Psoas muscle (tissue), 8 donors: ENCODE measurements around the gene NFE2L3. TPM values are rescaled to one million over a fixed set of nuclear protein-coding genes. Genes with fewer than 3 reads are reported as not detected.

Source experiments
- ATAC-seq, 4 donors: fragments of 200-7000 bp; cut with Tn5 transposase; one replicate each; pipeline ENCODE4 v1.9.1; 2020; ENCODE audit warnings: moderate library complexity in 3 of 4, mild to moderate bottlenecking in 2 of 4
- DNase-seq, 2 donors: peaks; one replicate each; pipeline ENCODE4 v3.0.0-alpha.2; 2020
- H3K27ac ChIP-seq: fragments of 200-600 bp; one replicate; pipeline ENCODE4 v1.8.0; 2022
- H3K27me3 ChIP-seq, 3 donors: fragments of 200-600 bp in 1 of 3; one replicate each; pipeline versions ENCODE4 v1.6.1 to v1.8.0; 2013 to 2022; ENCODE audit warnings: low read length in 2 of 3, mild to moderate bottlenecking in 2 of 3, moderate library complexity in 1 of 3; ENCODE audit not compliant: insufficient read depth in 3 of 3
- H3K36me3 ChIP-seq, 2 donors: fragments of 200-600 bp in 1 of 2; one replicate each; pipeline versions ENCODE4 v1.6.1 to v1.8.0; 2013 to 2022; ENCODE audit warnings: low read depth in 1 of 2, mild to moderate bottlenecking in 1 of 2, moderate library complexity in 1 of 2; ENCODE audit not compliant: insufficient read depth in 1 of 2
- H3K4me1 ChIP-seq: fragments of 200-600 bp; one replicate; pipeline ENCODE4 v1.8.0; 2022
- H3K4me3 ChIP-seq: fragments of 200-600 bp; one replicate; pipeline ENCODE4 v1.8.0; 2022; ENCODE audit warnings: mild to moderate bottlenecking
- H3K9me3 ChIP-seq: fragments of 200-600 bp; one replicate; pipeline ENCODE4 v1.8.0; 2022
- CTCF ChIP-seq: fragments of 200-600 bp; IDR thresholded peaks from one replicate; pipeline ENCODE4 v1.8.0; 2022; ENCODE audit warnings: antibody characterized with exemption
- WGBS, 3 donors: extraction: QIAGEN DNeasy Blood & Tissue Kit; methylation state at CpG; one replicate each; pipeline versions ENCODE4 v1.1.6 to v1.1.7; 2013; 5-methylcytosine and 5-hydroxymethylcytosine counted together
- intact Hi-C, 2 donors: fragments of 100-400 bp; cut with DNase I; formaldehyde crosslinking; loops; one replicate each; pipeline versions ENCODE4 v1.11.0 to v1.14.2; 2022
- long read RNA-seq, 2 donors: library from polyadenylated mRNA; unstranded; transcript quantifications; one replicate each; pipeline ENCODE4 v2.0.0, GENCODE V29; 2021
- polyA plus RNA-seq, 3 donors: library from polyadenylated mRNA; stranded (reverse); fragments of 200-250 nt; gene quantifications; one replicate each; pipeline ENCODE4 v1.2.3, GENCODE V29; 2013
- total RNA-seq, 4 donors: library from RNA; stranded (reverse); fragmentation: NEBNext Ultra II Directional in 2 of 4; extraction: Animal tissue kit (Norgen Biotek cat#: 25700) in 2 of 4; gene quantifications; one replicate each; pipeline versions ENCODE4 v1.2.1 to v1.2.4, GENCODE V29; 2021 to 2023
- donor health status: healthy with polysubstance abuse.
- donor health status: DM: no; HTN: no; CAD: no; lungs with moderate emphysema.
- donor health status: Bipolar disorder and iron deficiency.
- donor health status: healthy.
- donor health status: DM: yes; HTN: yes; CAD: no.
- donor health status: DM: no; HTN: no; CAD: no.
- donor health status: DM: no; HTN: no; CAD: no.
- donor health status: DM: yes; HTN: yes; CAD: no.

NFE2L3 gene
- 1 to 10 TPM in 1 of 4 donors, under 1 TPM in 3; 0.44 to 1.1 (median 0.78) TPM for total RNA-seq
- polyA plus RNA-seq, result 1 to 10 TPM in 1 of 3 donors, under 1 TPM in 2; 0.70 to 1.1 (median 0.72) TPM
- long read RNA-seq, donor 1, partial matches to known transcripts, result 0 of 4 reads
- long read RNA-seq, donor 1, other reads (novel, unspliced or antisense), result 0 of 4 reads
- long read RNA-seq, donor 2, partial matches to known transcripts, result 0 of 4 reads
- long read RNA-seq, donor 2, other reads (novel, unspliced or antisense), result 2 of 4 reads

GRCh38 chr7:26151953-26152781 lies at the start of gene NFE2L3:
Gene NFE2L3 (plus strand): TSS chr7:26152198. CDS start chr7:26152499, 301 bp downstream.
- DNase-seq (peak; percentile 68 to 77), ATAC-seq (peak; percentile 61 to 82 (median 77))
- Histone ChIP-seq H3K9me3 (no peaks in the 10 kb centered on the region), H3K4me3 (peak within 1 kb of the TSS; percentile 66), H3K27ac (no peak within 1 kb of the TSS), H3K36me3 (no peaks in the 10 kb centered on the region), H3K27me3 (peaks cover 0 to 50% (median 17%) of the 10 kb centered on the region in 3 donors), H3K4me1 (no peaks in the 10 kb centered on the region)
- peak; percentile 21 for TF ChIP-seq CTCF
- intact Hi-C loops, result no loop called here
- WGBS, 3 donors, result 1% methylated on average over 60 to 95 of the region's 95 CpGs

GRCh38 chr7:26103596-26103995 lies 48.4 kb upstream of the NFE2L3 start:
- intact Hi-C loops, result no loop called here
- no peaks in the 10 kb centered on the region for H3K9me3 ChIP-seq
- ATAC-seq (no peak), DNase-seq (no peak)
- no peak overlapping the region for H3K4me3 ChIP-seq
- H3K36me3 ChIP-seq, result no peaks in the 10 kb centered on the region
- H3K27me3 ChIP-seq, result no peaks in the 10 kb centered on the region
- WGBS, 3 donors, result 76 to 84% (median 78%) methylated on average over 3 of the region's 3 CpGs
- no peak for TF ChIP-seq CTCF
- H3K4me1 ChIP-seq, result no peaks in the 10 kb centered on the region
- H3K27ac ChIP-seq, result no peak overlapping the region

GRCh38 chr7:26105236-26105635 lies 46.8 kb upstream of the NFE2L3 start:
- no peak for TF ChIP-seq CTCF
- ATAC-seq (no peak), DNase-seq (no peak)
- Histone ChIP-seq H3K27me3 (no peaks in the 10 kb centered on the region), H3K27ac (no peak overlapping the region), H3K4me3 (no peak overlapping the region), H3K9me3 (no peaks in the 10 kb centered on the region), H3K4me1 (no peaks in the 10 kb centered on the region), H3K36me3 (no peaks in the 10 kb centered on the region)
- intact Hi-C loops, result no loop called here
- 71 to 82% (median 75%) methylated on average over 1 of the region's 1 CpG for WGBS, 3 donors

GRCh38 chr7:26105931-26106330 lies 46.1 kb upstream of the NFE2L3 start:
- no peak for TF ChIP-seq CTCF
- H3K27me3 ChIP-seq, result no peaks in the 10 kb centered on the region
- no peak overlapping the region for H3K27ac ChIP-seq
- H3K9me3 ChIP-seq, result no peaks in the 10 kb centered on the region
- H3K36me3 ChIP-seq, result no peaks in the 10 kb centered on the region
- no peak for DNase-seq
- H3K4me3 ChIP-seq, result no peak overlapping the region
- WGBS, 3 donors, result 92 to 96% (median 95%) methylated on average over 11 of the region's 11 CpGs
- H3K4me1 ChIP-seq, result no peaks in the 10 kb centered on the region
- no peak for ATAC-seq
- intact Hi-C loops, result no loop called here
